Natural killer cell treated with Interleukin-12 subunit alpha and Interleukin-12 subunit beta and Interleukin-15 and Interleukin-18, amount 100 ng/mL, for 72 hours (primary cell): ENCODE measurements around the gene LRRTM4. TPM values are rescaled to one million over a fixed set of nuclear protein-coding genes. Genes with fewer than 3 reads are reported as not detected.
"Not testable (repeated sequence)": the region's sequence is repeated elsewhere in the genome, so short reads cannot be mapped to it uniquely, and the experiment has no call there.

Source experiments
- ATAC-seq, 2 donors: fragments of 150-1000 bp; cut with Tn5 transposase in 1 of 2; sonication (Bioruptor Pico), chemical (Tn5 transposase) in 1 of 2; 2 replicates each; pipeline ENCODE4 v1.10.0; 2021
- DNase-seq: peaks from one replicate; pipeline ENCODE4 v3.0.0; 2022; ENCODE audit warnings: low spot score
- H3K27ac Mint-ChIP-seq, 2 donors: 1 replicate in 1 of 2; 2 replicates in 1 of 2; pipeline ENCODE4 v1.8.0; 2022; ENCODE audit warnings: mixed read lengths in 2 of 2, mild to moderate bottlenecking in 1 of 2, moderate library complexity in 1 of 2
- H3K27me3 Mint-ChIP-seq, 2 donors: 1 replicate in 1 of 2; 2 replicates in 1 of 2; pipeline ENCODE4 v1.8.0; 2022; ENCODE audit warnings: mixed read lengths in 2 of 2
- H3K36me3 Mint-ChIP-seq: one replicate; pipeline ENCODE4 v1.8.0; 2022; ENCODE audit warnings: mixed read lengths
- H3K4me1 Mint-ChIP-seq, 2 donors: 1 replicate in 1 of 2; 2 replicates in 1 of 2; pipeline ENCODE4 v1.8.0; 2022; ENCODE audit warnings: low read depth in 2 of 2, mixed read lengths in 2 of 2, mild to moderate bottlenecking in 1 of 2
- H3K4me3 Mint-ChIP-seq: one replicate; pipeline ENCODE4 v1.8.0; 2022; ENCODE audit warnings: mixed read lengths
- H3K9me3 Mint-ChIP-seq: 2 replicates; pipeline ENCODE4 v1.8.0; 2022; ENCODE audit warnings: mixed read lengths
- total RNA-seq, 2 donors: library from RNA; stranded (reverse); gene quantifications; one replicate each; pipeline ENCODE4 v1.2.3, GENCODE V29; 2022

LRRTM4 gene
- total RNA-seq, 2 donors from 2014 or later = not detected

GRCh38 chr2:76829374-76830234 is 692.6 kb downstream of the LRRTM4 start:
- Mint-ChIP-seq H3K4me1 (no peaks in the 10 kb centered on the region), H3K36me3 (no peaks in the 10 kb centered on the region), H3K9me3 (peaks cover 13% of the 10 kb centered on the region), H3K27me3 (no peaks in the 10 kb centered on the region), H3K4me3 (no peak overlapping the region), H3K27ac (no peak overlapping the region)
- ATAC-seq (no peak), DNase-seq (no peak)

DNA sequence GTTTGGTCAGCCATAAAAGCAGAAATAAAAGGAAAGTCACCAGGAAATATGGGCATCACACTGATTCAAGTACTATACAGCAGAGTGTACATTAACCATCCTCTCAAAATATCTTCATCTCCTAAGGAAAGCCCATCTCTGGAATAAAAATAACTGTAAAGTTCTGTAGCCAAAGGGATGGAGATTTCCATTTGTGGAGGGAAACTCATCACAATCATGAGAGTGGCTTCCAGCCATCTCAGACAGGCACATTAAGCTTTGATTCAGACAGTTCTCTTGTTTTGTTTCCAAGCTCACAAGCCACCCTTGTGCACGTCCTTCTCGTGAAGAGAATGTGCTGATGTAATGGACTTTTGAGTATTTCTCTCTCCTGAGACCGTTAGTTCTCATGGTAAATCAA is 695.5 kb downstream of the LRRTM4 start:
- Mint-ChIP-seq H3K4me1 (no peaks in the 10 kb centered on the region), H3K27ac (no peak overlapping the region), H3K36me3 (no peaks in the 10 kb centered on the region), H3K27me3 (no peaks in the 10 kb centered on the region), H3K9me3 (peaks cover 16% of the 10 kb centered on the region), H3K4me3 (no peak overlapping the region)
- no peak for ATAC-seq
- DNase-seq = no peak

DNA sequence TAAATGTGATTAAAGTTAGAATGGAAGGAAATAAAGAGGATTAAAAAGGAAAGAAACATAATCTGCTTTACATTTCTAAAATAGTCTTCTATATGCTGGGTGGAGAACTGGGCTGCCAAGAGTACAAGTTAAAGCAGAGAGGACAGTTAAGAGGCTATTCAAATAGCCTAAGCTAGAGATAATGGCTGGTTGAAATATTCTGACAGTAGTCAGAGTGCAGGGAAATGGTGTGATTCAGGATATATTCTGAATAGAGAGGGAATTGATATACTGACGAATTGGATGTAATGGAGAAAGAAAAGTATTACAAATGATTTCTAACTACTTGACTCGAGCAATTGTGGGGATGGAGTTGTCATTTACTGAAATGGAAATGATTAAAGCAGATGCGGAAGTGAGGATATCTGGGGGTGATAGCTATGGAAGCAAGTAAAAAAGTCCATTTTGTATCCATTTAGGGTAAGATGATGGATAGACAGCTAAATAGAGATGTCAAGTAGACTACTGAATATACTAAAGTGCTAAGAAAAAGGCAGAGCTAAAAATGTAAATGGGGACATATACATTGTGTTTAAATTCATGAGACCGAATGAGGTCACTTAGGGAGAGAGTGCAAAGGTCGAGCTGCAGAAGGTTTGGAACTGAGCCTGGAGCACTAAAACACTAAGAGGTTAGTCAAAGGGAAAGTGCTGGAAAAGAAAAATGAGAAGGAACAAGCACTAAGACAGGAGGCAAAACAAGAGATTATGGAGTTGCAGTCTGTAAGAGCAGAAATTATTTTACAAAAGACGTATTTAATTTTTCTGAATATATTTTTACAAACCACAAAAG is 696.8 kb downstream of the LRRTM4 start:
- no peaks in the 10 kb centered on the region for H3K36me3 Mint-ChIP-seq
- no peak overlapping the region for H3K27ac Mint-ChIP-seq
- no peak for DNase-seq
- no peak overlapping the region for H3K4me3 Mint-ChIP-seq
- peaks cover 16% of the 10 kb centered on the region for H3K9me3 Mint-ChIP-seq
- H3K27me3 Mint-ChIP-seq = no peaks in the 10 kb centered on the region
- ATAC-seq = no peak
- H3K4me1 Mint-ChIP-seq = no peaks in the 10 kb centered on the region

DNA sequence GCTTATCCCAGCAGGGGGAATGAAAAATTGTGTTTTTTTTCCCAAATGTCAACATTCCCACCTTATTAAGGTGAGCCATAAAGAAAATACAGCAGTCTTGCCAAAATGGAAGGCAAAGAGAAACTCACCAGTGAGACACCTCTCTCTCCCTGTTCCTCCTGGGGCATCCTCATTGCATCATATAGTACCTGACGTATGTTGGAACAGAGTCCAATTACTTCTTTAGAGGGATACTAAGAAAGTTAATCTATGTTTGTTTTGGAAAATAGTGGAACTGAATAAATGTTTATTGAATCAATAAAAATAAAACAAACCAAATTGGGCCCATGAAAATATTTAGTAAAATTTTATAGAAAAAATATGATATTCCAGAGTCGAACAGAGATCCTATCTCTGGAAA is 700.4 kb downstream of the LRRTM4 start:
- no peaks in the 10 kb centered on the region for H3K36me3 Mint-ChIP-seq
- H3K4me1 Mint-ChIP-seq = no peaks in the 10 kb centered on the region
- H3K9me3 Mint-ChIP-seq = peaks cover 23% of the 10 kb centered on the region
- no peak overlapping the region for H3K27ac Mint-ChIP-seq
- H3K27me3 Mint-ChIP-seq = no peaks in the 10 kb centered on the region
- no peak overlapping the region for H3K4me3 Mint-ChIP-seq
- DNase-seq (no peak), ATAC-seq (no peak)

DNA sequence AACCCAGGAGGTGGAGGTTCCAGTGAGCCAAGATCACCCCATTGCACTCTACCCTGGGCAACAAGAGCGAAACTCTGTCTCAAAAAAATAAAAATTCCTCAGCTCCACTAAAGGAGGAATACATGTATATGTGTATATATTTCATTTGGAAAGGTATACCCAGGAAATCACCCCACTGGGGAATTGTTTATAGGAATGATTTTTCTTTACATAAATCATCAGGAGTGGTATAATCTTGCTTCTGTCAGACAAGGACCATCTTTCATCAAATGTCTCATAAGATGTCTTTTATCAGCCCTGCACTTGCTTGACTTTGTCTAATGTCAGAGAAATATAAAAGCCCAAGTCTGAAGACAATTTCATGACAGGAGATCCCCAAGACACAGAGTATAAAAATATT is 709.1 kb downstream of the LRRTM4 start:
- no peaks in the 10 kb centered on the region for H3K27me3 Mint-ChIP-seq
- H3K4me3 Mint-ChIP-seq = no peak overlapping the region
- no peak for ATAC-seq
- peaks cover 5% of the 10 kb centered on the region for H3K36me3 Mint-ChIP-seq
- no peak for DNase-seq
- no peaks in the 10 kb centered on the region for H3K4me1 Mint-ChIP-seq
- H3K9me3 Mint-ChIP-seq = peaks cover 16% of the 10 kb centered on the region
- H3K27ac Mint-ChIP-seq = no peak overlapping the region

GRCh38 chr2:76812156-76812555 is 710.0 kb downstream of the LRRTM4 start:
- H3K4me1 Mint-ChIP-seq = no peaks in the 10 kb centered on the region
- no peak overlapping the region for H3K27ac Mint-ChIP-seq
- DNase-seq (no peak), ATAC-seq (no peak)
- no peaks in the 10 kb centered on the region for H3K27me3 Mint-ChIP-seq
- H3K9me3 Mint-ChIP-seq = peaks cover 16% of the 10 kb centered on the region
- no peak overlapping the region for H3K4me3 Mint-ChIP-seq
- H3K36me3 Mint-ChIP-seq = peaks cover 5% of the 10 kb centered on the region

DNA sequence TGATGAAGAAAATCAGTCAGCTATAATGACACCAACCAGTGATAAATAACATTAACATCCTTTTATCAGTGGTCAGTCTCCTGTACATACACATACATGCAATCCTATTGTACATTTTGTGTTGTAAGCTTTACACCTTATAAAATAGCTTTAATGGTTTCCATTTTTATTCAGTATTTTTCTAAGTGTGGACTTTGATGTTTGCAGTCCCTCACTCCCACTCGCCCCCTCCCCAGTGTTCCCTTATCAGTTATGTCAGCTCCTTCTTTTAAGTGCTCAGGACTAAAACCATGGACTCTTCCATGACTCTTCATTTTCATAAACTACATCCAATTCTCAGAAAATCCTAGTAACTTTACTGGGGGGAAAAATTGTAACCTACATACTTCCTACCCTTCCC is 713.0 kb downstream of the LRRTM4 start:
- Mint-ChIP-seq H3K27me3 (no peaks in the 10 kb centered on the region), H3K27ac (no peak overlapping the region), H3K36me3 (peaks cover 5% of the 10 kb centered on the region), H3K4me3 (no peak overlapping the region), H3K4me1 (no peaks in the 10 kb centered on the region), H3K9me3 (peaks cover 14% of the 10 kb centered on the region)
- DNase-seq (no peak), ATAC-seq (no peak)

- no peak for ATAC-seq
Observed at GRCh38 chr2:76808732-76809131, 713.4 kb downstream of the LRRTM4 start.

DNA sequence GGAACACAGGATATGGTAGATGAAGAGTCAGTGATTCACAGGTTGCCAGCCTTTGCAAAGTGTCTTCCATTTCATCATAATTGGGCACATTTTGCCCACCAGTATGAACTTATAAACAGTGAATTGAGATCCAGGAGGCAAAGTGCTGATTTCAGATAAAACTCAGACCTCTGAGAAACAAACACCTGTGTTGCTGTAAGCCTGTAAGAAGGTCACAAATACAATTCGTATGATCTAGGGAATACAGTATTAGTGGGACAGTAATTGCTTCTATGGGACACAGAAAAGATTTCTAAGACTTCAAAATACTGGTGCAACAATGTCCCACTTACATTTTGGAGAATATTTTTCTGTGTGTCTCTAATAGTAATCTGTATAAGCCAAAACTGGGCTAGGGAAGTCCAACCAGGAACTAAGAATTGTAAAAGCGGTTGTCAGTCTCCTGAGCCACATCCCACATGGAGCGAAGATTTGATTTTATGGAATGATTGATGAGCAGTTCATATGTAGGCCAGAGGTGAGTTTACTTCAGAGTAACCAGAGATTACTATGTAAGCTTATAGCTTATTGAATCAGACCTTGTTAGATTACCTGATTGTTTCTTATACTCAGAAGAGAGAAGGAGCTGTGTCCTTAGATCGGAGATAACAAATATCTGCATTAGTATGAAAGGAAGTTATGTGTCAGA is 728.4 kb downstream of the LRRTM4 start:
- no peak overlapping the region for H3K27ac Mint-ChIP-seq
- no peak for DNase-seq
- peaks cover 11% of the 10 kb centered on the region for H3K36me3 Mint-ChIP-seq
- no peaks in the 10 kb centered on the region for H3K4me1 Mint-ChIP-seq
- no peak for ATAC-seq
- no peak overlapping the region for H3K4me3 Mint-ChIP-seq
- H3K9me3 Mint-ChIP-seq = peaks cover 15% of the 10 kb centered on the region
- no peaks in the 10 kb centered on the region for H3K27me3 Mint-ChIP-seq

More at GRCh38 chr2:76808732-76809131, 713.4 kb downstream of the LRRTM4 start:
- DNase-seq = no peak
- peaks cover 5% of the 10 kb centered on the region for H3K36me3 Mint-ChIP-seq
- peaks cover 14% of the 10 kb centered on the region for H3K9me3 Mint-ChIP-seq
- H3K27ac Mint-ChIP-seq = no peak overlapping the region
- no peak overlapping the region for H3K4me3 Mint-ChIP-seq
- no peaks in the 10 kb centered on the region for H3K27me3 Mint-ChIP-seq
- no peaks in the 10 kb centered on the region for H3K4me1 Mint-ChIP-seq

DNA sequence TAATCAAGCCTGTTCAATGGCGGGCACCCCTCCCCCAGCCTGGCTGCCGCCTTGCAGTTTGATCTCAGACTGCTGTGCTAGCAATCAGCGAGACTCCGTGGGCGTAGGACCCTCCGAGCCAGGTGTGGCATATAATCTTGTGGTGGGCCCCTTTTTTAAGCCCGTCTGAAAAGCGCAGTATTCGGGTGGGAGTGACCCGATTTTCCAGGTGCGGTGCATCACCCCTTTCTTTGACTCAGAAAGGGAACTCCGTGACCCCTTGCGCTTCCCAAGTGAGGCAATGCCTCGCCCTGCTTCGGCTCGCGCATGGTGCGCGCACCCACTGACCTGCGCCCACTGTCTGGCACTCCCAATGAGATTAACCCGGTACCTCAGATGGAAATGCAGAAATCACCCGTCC is 740.9 kb downstream of the LRRTM4 start:
- not testable (repeated sequence) for H3K4me1 Mint-ChIP-seq

GRCh38 chr2:76763276-76763675 is 758.9 kb downstream of the LRRTM4 start:
- ATAC-seq (no peak), DNase-seq (no peak)
- H3K27me3 Mint-ChIP-seq = no peaks in the 10 kb centered on the region
- no peaks in the 10 kb centered on the region for H3K4me1 Mint-ChIP-seq
- no peak overlapping the region for H3K4me3 Mint-ChIP-seq
- H3K36me3 Mint-ChIP-seq = no peaks in the 10 kb centered on the region
- H3K9me3 Mint-ChIP-seq = peaks cover 19% of the 10 kb centered on the region
- H3K27ac Mint-ChIP-seq = no peak overlapping the region

More for the DNA sequence above, 740.9 kb downstream of the LRRTM4 start:
- H3K4me3 Mint-ChIP-seq, H3K36me3 Mint-ChIP-seq, H3K27ac Mint-ChIP-seq, H3K27me3 Mint-ChIP-seq, DNase-seq, ATAC-seq: not testable (repeated sequence)
- peaks cover 11% of the 10 kb centered on the region for H3K9me3 Mint-ChIP-seq

DNA sequence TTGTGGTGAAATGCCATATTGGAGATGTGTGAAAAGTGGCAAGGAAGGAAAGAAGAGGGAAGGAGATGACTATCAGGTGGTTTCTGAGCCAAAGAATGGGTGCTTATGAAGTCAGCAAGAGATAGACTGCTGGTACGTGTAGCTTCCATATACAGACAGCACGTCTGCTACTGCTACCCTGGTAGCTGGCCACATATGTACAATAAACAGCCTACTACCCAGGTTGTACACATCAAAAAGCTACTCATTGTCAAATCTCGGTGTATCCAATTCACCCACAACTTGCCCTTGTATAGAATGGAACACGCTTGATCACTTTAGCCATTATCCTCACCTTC is 761.8 kb downstream of the LRRTM4 start:
- Mint-ChIP-seq H3K4me1 (no peaks in the 10 kb centered on the region), H3K9me3 (peaks cover 17% of the 10 kb centered on the region), H3K27me3 (no peaks in the 10 kb centered on the region), H3K36me3 (no peaks in the 10 kb centered on the region), H3K4me3 (no peak overlapping the region), H3K27ac (no peak overlapping the region)
- DNase-seq = no peak
- no peak for ATAC-seq

- Mint-ChIP-seq H3K27ac (no peak overlapping the region), H3K36me3 (no peaks in the 10 kb centered on the region), H3K9me3 (peaks cover 17% of the 10 kb centered on the region), H3K4me1 (no peaks in the 10 kb centered on the region), H3K27me3 (no peaks in the 10 kb centered on the region), H3K4me3 (no peak overlapping the region)
- ATAC-seq (no peak), DNase-seq (no peak)
Observed at GRCh38 chr2:76759634-76760366, 762.4 kb downstream of the LRRTM4 start.
